Esophagus squamous epithelium (tissue), 4 donors: ENCODE results near the gene DNAJA3.

Experiments
- POLR2A ChIP-seq, 4 donors: fragments of 450-650 bp; IDR thresholded peaks; one replicate each; pipeline ENCODE4 v1.6.1; 2017; ENCODE audit warnings: antibody characterized with exemption in 4 of 4, mild to moderate bottlenecking in 4 of 4, moderate library complexity in 3 of 4
- TF ChIP-seq, protein P1 (sequence below), 6 experiments: fragments of 450-650 bp in 4 of 6; fragments of 200-600 bp in 2 of 6; sonication (generic) in 2 of 6; IDR thresholded peaks; one replicate each; pipeline ENCODE4 v1.5.1; 2016 to 2019; ENCODE audit warnings: antibody characterized with exemption in 6 of 6, mild to moderate bottlenecking in 4 of 6, moderate library complexity in 4 of 6

DNA sequence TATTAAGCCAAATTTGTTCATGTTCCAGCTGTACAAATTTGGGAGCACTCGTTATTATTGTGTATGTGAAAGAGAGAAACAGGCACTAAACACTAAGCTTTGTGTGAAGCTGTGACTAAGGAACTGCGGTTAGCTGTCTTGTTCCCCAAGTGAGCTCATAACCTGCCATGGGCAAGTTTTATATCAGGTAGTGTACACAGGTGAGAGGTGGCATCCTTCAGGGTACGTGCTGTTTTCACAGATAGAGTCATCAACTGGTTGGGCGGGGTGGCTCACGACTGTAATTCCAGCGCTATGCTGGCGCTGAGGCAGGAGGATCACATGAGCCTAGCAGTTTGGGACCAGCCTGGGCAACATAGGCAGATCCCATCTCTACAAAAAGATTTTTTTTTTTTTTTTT, 2.8 kb downstream of the DNAJA3 start:
- TF ChIP-seq, protein P1, sequence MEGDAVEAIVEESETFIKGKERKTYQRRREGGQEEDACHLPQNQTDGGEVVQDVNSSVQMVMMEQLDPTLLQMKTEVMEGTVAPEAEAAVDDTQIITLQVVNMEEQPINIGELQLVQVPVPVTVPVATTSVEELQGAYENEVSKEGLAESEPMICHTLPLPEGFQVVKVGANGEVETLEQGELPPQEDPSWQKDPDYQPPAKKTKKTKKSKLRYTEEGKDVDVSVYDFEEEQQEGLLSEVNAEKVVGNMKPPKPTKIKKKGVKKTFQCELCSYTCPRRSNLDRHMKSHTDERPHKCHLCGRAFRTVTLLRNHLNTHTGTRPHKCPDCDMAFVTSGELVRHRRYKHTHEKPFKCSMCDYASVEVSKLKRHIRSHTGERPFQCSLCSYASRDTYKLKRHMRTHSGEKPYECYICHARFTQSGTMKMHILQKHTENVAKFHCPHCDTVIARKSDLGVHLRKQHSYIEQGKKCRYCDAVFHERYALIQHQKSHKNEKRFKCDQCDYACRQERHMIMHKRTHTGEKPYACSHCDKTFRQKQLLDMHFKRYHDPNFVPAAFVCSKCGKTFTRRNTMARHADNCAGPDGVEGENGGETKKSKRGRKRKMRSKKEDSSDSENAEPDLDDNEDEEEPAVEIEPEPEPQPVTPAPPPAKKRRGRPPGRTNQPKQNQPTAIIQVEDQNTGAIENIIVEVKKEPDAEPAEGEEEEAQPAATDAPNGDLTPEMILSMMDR (IDR thresholded peaks at IDR 0.05): no peak
- no peak for TF ChIP-seq POLR2A (IDR thresholded peaks at IDR 0.05)
